RCC 7860 (cell line): Measurements from ENCODE around the gene TTC38.

ENCODE experiments used
- DNase-seq: peaks from one replicate; pipeline ENCODE4 v3.0.0-alpha.2; 2015; ENCODE audit warnings: low spot score
- FAIRE-seq: peaks from 2 replicates; lab custom pipeline; 2012; peaks lifted over from hg19 to GRCh38; lab: Jason Lieb, UNC

Gene TTC38

GRCh38 chr22:46323162-46323561 lies 55.4 kb downstream of the TTC38 start:
- DNase-seq: no peak
- FAIRE-seq: no peak

DNA sequence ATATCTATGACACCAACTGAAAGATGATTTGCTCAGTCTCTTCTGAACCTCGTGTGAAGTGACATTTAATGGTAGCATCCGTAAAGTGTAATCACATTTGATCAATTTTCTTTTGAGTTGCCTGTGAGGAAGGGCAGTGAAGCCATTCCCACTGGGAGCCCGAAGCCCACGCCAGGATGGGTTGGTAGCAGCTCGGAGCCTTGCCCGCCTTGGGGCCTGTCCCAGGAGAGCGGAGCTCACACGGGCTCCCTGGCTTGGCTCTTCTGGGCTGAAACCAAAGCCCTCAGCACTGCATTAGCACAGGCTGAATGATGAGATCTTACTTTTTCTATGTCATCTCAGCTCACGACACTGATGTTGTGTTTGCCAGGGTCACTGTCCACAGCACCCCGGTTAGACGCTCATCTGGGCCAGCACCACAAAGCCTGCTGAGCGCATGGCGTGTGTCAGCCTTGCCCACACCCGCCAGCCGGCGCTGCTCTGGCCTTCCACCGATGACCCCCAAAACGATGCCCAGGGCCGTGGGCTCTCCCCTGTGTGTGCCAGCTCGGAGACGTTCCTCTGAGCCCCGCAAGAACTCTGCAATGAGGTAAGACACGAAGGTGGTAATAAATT lies 58.4 kb downstream of the TTC38 start:
- DNase-seq: no peak
- no peak for FAIRE-seq

DNA sequence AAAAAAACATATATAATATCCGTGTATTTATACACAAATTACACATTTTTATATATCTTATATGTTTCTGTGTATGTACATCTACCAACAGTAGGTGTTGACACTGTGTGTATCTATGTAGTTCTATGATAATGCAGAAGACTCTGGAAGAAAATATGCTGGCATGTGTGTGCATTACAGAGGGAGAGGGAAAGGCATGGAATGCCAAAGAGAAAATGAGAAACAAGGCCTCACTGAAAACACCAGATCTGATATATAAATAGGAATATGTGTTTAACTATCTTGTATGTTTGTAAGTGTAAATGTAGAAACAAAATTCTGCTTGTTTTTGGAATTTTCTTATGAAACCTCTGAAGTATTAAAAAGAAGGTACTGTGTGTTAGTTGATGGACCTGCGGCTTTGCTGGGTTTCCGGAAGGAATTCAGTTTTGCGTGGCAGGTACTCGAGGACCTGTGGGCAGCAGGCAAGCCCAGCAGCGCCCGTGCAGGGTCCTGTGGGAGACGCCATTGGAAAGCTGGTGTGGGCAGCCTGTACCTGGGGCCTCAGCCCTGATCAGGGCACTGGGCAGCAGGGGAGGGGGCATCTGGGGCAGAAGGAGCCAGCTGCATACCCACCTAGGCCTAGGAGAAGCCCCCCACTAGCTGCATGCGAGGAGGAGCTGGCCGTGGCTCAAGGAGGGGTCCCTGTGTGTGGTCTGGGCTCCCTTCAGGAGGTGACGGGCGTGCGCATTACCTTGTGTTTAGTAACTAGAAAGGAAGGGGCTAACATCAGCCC lies 60.1 kb downstream of the TTC38 start:
- FAIRE-seq: no peak

GRCh38 chr22:46328797-46329196 lies 61.0 kb downstream of the TTC38 start:
- DNase-seq: no peak
- no peak for FAIRE-seq

More for the DNA sequence above, 60.1 kb downstream of the TTC38 start:
- no peak for DNase-seq

DNA sequence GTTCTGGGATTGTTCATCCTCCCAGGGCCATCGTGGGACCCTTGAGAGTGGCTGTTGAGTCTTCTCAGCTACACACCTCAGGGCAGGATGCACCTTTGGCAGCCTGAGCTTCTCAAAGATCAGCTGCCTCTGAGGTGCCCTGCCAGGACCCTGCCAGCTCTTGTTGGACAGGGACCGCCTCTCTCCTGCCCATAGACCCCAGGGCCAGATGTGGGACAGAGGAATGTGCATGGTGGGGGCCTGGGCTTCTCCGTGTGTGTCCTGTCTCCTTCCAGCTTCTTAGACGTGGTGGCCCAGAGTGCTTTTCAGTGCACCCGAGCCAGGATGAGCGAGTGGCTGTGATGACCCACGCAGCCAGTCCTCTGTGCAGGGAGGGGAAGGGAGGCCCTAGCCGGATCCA lies 61.8 kb downstream of the TTC38 start:
- DNase-seq (no peak), FAIRE-seq (no peak)

- FAIRE-seq: no peak
- no peak for DNase-seq
These were observed 62.6 kb downstream of the TTC38 start for GRCh38 chr22:46330426-46330825.

- FAIRE-seq (no peak), DNase-seq (no peak)
These were observed 63.7 kb downstream of the TTC38 start for GRCh38 chr22:46331496-46331895.

DNA sequence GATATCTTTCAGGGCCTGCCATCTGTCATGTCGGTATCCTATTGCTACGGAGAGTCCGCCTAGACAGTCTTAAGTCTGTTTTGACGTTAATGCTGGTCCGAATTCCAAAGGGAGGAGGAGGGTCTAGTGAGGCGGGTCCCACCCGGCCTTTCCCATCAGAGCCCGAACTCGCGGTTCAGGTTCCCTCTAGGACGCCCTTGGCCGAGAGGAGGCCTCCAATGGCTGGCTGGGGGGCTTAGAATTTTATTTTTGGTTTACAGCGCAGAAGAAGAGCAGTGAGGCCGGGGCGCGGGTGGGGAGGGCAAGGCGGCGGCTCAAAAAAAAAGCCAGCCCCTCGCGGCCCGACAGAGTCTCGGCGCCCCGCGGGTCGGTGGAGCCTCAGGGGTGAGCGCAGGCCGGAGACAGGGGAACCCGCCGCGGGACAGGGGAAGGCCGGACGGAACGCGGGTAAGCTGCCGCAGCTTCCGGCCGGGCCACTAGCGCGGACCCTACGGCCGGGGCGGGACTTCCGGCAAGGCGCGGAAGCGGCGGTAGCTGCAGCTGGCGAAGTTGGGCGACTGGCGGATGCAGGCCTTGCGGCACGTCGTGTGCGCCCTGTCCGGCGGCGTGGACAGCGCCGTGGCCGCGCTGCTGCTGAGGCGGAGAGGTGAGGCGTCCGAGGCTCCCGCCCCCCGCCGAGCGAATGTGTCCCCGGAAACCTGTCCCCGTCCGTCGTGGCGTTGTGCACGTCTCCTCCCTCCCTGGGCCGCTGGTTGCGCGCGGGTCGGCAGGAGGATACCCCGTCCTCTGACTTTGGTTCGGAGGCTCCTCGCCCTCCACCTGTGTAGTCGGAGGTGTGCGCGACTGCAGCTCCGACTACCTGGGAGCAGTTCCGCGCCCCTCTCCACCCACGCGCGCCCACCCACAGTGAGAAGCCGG lies 67.7 kb downstream of the TTC38 start, which contains the start of gene TRMU:
Gene TRMU, plus strand, starts transcription at position 514 of the 918 bp plus-strand sequence. Its CDS starts 51 bp downstream, at position 565.
- DNase-seq: peak; percentile 68
- FAIRE-seq: no peak

- DNase-seq: no peak
- FAIRE-seq: no peak
These were observed 68.6 kb downstream of the TTC38 start for GRCh38 chr22:46336119-46337078.

DNA sequence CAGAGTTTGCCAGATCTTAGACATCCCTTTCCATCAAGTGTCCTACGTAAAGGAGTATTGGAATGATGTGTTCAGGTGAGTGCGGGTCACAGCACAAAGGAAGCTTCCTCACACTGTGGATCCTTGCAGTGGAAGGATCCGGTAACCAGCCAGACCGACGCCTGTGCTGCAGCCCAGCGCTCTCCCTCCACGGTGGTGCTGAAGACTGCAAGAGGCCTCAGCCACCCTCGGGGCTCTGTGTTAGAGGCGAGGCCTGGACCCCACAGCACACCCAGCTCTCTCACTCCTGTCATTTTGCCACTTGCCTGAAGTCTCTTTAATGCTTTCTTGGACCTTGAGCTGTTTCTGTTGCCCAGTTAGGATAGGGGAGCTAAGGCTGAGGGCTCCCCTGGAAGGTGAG lies 70.1 kb downstream of the TTC38 start:
- no peak for DNase-seq
- FAIRE-seq: no peak

DNA sequence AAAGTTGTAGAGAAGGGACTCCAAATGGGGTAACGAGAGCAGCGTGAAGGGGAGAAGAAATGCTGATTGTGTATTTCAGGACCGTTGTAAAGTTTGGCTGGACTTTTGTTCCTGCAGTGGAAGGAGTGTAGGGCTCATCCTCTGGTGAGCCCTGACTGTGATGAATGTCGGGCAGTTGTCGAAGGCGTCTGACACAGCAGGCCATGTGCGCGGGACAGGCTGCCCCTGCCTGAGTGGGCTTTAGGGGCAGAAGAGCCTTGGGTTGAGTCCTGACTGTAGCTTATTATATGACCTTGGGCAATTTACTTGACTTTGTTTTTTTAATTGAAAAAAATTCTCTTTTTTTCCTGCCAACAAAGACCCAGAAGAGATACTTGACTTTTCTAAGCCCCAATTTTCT lies 70.8 kb downstream of the TTC38 start:
- DNase-seq: no peak
- FAIRE-seq: no peak

DNA sequence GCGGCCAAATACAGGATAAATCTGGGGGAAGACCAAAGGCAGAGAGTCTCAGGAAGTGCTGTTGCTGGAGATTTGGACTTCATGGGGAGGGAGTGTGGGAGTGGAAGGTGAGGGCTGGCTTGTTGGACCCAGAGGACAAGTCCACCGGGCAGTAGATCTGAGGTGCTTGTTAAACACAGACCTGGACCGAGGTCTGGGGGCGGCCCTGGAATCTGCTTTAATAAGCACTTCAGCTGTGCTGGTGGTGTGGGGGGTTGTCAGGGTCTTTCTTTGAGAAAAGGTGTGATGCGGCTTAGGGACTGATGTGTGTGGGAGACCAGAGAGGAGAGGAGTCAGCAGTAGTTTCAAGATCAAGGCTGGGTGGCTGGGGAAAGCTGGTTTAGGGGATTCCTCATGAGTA lies 72.1 kb downstream of the TTC38 start:
- DNase-seq (no peak), FAIRE-seq (no peak)

GRCh38 chr22:46340676-46341075 lies 72.9 kb downstream of the TTC38 start:
- FAIRE-seq (no peak), DNase-seq (no peak)
